ENCODE data around the gene TUBD1.
A peak's percentile ranks its signal among the peaks of the same experiment; 100 is the strongest.
"Not testable (repeated sequence)": the region's sequence is repeated elsewhere in the genome, so short reads cannot be mapped to it uniquely, and the experiment has no call there.

Gene TUBD1, protein sequence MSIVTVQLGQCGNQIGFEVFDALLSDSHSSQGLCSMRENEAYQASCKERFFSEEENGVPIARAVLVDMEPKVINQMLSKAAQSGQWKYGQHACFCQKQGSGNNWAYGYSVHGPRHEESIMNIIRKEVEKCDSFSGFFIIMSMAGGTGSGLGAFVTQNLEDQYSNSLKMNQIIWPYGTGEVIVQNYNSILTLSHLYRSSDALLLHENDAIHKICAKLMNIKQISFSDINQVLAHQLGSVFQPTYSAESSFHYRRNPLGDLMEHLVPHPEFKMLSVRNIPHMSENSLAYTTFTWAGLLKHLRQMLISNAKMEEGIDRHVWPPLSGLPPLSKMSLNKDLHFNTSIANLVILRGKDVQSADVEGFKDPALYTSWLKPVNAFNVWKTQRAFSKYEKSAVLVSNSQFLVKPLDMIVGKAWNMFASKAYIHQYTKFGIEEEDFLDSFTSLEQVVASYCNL

DNA sequence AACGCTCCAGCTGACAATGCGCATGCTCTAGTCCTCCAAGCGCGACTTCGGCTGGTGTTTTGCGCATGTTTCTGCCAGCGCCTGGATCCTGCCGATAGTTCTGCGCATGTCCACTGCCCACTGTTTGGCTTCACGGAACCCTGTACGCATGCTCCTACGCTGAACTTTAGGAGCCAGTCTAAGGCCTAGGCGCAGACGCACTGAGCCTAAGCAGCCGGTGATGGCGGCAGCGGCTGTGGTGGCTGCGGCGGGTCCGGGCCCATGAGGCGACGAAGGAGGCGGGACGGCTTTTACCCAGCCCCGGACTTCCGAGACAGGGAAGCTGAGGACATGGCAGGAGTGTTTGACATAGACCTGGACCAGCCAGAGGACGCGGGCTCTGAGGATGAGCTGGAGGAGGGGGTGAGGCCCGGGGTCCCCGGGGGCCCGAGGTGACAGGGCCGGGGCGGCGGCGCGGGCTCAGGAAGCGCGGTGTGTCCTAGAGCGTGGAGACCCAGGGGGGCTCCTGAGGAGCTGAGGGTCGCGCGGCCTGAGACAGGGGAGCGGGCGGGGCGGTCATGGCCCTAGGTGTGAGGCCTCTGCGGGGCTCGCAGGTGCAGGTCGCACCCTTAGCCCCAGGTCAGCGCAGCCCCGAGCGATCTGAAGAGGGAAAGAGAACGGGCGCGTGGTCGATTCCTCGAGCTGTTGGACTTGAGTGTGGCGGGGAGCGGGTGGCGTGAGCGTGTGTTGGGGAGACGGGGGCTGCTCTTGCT lies at the start of gene TUBD1, which contains the start of gene RPS6KB1:
Gene TUBD1, minus strand, starts transcription at position 20 of the 752 bp plus-strand sequence. CDS start 1,941 bp downstream, outside the sequence.
Gene RPS6KB1, plus strand, starts transcription at position 198 of the 752 bp plus-strand sequence. Its CDS starts 64 bp downstream, at position 262.
- DNase-seq (ENCODE audit: low read depth in 2 of 2) = peak; percentile 93 to 98

DNA sequence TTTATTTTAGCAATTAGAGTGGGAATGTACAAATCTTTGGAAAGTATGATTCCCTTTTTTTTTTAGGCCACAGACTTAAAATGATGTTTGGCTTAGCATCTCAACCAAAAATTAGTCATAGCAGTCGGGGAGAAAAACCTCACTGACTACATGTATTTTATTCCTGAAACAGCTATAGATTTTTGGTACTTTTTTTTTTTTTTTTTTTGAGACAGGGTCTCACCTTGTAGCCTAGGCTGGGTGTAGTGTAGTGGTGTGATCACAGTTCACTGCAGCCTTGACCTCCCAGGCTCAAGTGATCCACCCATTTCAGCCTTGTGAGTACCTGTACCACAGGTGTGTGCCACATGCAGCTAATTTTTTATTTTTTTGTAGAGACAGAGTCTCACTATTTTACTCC lies 48.4 kb upstream of the TUBD1 start:
- DNase-seq (ENCODE audit: low read depth in 2 of 2) = no peak

DNA sequence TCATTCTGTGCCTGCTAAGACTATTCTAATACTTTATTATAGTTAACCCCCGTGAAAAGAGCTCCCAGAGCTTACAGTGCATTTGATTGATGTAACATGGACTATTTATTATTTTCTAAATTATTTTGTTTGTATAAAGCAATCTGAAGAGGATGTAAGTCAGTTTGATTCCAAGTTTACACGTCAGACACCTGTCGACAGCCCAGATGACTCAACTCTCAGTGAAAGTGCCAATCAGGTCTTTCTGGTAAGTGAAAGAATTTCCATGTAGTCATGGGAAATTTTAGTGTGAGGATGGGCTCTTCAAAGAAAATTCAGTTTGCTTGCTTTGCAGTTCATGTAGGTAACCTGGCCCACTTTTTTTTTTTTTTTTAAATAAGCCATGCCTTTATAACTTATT lies 48.0 kb upstream of the TUBD1 start:
- DNase-seq (ENCODE audit: low read depth in 2 of 2) = not testable (repeated sequence)

DNA sequence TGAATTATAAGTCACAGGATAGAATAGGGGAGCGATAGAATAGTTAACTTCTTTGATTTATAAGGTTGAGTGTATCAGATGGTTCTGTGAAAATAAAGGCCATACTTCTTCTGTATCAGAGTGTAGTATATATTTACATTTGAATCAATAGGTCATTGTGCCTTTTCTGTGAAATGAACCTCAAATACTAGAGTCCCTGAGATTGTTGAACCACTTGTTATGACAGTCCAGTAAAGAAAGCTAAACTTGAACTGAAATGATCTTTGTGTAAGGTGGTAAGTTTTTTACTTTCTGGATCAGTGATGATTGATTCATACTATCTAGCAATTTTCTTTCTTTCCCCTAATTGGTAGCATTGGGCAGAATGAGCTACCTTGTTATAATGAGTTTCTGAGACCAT lies 40.6 kb upstream of the TUBD1 start:
- not testable (repeated sequence) for DNase-seq (ENCODE audit: low read depth in 2 of 2)

DNA sequence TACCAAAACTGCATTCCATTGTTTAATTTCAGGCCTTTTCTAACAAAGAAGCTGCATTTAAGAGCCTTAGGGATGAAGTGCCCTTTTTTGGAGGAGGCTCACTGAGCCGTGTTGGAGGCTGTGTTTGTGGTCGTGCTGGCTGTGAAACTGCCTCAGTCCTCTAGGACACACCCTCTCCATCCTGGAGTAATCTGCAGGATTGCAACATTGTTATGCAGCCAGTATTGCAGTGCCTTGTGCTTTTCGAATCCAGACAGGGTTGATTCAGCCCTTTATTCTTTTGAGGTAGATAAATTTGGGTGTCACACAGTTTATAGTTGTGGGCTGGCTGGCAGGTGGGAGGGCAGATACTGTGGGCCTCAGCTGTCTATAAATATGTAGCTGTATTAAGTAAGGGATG lies 38.0 kb upstream of the TUBD1 start:
- not testable (repeated sequence) for DNase-seq (ENCODE audit: low read depth in 2 of 2)

DNA sequence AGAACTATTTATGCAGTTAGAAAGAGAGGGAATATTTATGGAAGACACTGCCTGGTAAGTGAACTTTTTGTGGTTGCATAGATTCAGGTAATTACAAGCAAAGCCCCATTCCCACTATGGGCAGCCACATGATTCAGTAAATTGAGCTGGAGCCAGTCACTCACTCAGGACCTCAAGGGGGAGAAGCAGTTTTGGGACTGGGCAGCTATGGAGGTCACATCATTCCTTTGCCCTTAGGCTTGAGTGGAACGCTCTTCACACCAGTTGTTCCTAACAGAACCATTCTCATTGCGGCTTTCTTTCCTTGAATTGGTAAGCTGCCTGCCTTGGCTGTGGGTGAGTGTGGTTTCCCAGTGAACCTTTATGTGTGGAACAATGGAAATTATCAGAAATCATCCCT lies 37.4 kb upstream of the TUBD1 start:
- not testable (repeated sequence) for DNase-seq (ENCODE audit: low read depth in 2 of 2)

DNA sequence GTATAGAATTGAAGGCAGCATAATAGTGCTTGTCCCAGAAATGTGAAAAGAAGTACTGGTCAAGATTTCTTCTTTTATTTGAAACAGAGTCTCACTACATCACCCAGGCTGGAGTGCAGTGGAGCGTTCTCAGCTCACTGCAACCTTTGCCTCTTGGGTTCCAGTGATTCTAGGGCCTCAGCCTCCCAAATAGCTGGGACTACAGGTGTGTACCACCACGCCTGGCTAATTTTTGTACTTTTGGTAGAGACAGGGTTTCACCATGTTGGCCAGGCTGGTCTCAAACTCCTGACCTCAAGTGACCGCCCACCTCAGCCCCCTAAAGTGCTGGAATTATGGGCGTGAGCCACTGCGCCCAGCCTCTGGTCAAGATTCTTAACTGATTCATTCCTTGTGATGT lies 27.9 kb upstream of the TUBD1 start:
- DNase-seq (ENCODE audit: low read depth in 2 of 2) = not testable (repeated sequence)

DNA sequence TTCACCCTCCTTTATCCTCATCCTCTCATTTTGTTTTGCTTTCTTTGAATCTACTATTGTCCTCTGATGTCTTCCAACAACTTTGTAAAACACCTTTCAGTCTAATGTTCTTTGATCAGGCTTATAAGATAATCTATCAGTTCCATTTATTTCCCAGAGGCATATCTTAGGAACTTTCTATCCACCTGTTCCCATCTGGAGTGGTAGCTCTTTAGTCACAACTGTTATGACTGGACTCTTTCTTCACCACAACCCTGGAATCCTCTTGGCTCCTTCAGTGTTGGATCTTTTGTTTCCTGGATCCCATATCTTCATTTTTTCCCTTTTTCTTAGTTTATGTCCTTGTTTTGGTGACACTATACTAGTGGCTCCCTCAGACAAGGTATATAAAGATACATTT lies 23.7 kb upstream of the TUBD1 start:
- no peak for DNase-seq (ENCODE audit: low read depth in 2 of 2)

DNA sequence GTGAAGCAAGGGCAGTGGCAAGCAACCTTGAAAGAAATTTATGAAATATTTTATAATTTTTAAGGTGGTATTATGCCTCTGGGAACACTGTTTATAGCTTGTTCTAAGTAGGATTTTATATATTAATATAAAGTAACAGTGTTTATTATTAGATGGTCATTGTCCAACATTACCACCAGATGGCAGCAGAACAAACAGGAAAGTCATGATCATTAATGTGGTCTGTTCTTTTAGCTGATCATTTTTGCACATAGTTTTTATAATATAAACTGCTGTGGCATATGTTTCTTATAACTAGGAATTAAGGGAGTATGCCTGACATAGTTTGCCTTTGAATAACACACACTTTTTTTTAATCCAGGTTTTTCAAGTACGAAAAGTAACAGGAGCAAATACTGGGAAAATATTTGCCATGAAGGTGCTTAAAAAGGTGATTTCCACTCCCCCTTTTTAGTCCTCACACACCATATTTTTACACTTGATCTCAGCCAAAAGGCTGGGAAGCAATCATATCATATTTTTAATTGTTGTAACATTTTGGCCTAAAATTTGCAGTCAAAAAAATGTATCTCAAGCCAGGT lies 21.6 kb upstream of the TUBD1 start:
- DNase-seq (ENCODE audit: low read depth in 2 of 2) = no peak

DNA sequence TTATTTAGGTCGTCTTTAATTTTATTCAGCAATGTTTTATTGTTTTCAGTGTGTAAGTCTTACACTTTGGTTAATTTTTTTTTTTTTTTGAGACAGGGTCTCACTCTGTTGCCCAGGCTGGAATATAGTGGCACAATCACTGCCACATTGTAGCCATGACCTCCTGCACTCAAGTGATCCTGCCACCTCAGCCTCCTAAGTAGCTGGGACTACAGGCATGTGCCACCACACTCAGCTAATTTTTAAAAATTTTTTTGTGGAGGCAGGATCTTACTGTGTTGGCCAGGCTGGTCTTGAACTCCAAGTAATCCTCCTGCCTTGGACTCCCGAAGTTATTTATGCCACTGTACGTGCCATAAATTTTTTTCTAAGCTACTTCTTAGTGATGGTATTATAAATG lies 14.7 kb upstream of the TUBD1 start:
- DNase-seq (ENCODE audit: low read depth in 2 of 2) = no peak

DNA sequence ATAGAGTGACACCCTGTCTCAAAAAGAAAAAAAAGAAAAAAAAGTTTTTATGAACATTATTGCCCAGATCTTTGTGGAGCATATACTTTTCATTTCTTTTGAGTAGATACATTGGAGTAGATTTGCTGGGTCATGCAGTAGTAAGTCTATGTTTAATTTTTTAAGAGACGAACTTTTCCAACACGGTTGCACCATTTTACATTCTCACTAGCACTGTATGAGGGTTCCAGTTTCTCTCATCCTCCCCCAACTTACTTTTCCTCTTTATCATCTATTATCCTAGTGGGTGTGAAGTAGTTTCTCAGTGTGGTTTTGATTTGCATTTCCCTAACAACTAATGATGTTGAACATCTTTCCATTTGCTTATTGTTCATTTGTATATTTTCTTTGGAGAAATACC lies 10.7 kb upstream of the TUBD1 start:
- no peak for DNase-seq (ENCODE audit: low read depth in 2 of 2)

DNA sequence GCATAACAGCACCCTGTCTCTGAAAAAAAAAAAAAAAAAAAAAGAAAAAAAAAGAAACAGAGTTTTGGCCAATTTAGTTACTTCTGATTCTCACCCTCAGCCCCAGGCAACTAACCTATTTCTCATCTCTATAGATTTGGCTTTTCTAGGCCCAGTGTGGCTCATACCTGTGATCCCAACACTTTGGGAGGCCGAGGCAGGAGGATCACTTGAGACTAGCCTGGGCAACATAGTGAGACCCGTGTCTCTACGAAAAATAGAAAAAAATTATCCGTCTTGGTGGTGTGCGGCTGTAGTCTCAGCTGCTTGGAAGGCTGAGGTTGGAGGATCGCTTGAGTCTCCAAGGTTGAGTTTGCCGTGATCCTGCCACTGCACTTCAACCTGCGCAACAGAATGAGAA lies 8.9 kb upstream of the TUBD1 start:
- no peak for DNase-seq (ENCODE audit: low read depth in 2 of 2)

DNA sequence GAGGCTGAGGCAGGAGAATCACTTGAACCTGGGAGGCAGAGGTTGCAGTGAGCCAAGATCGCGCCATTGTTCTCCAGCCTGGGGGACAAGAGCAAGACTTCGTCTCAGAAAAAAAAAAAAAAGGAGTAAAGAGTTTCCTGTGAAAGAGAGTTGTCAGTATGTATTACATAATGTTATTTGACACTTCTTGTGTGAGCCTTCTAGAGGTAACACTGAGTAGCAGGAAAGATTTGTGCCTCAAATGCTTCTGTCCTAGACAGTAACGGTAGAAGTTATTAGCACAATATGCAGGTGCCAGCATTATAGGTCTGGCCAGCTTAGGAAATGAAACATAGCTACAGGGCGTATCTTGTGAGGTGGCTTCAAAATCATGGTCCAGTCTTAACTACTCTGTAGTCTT lies 6.4 kb upstream of the TUBD1 start:
- no peak for DNase-seq (ENCODE audit: low read depth in 2 of 2)

DNA sequence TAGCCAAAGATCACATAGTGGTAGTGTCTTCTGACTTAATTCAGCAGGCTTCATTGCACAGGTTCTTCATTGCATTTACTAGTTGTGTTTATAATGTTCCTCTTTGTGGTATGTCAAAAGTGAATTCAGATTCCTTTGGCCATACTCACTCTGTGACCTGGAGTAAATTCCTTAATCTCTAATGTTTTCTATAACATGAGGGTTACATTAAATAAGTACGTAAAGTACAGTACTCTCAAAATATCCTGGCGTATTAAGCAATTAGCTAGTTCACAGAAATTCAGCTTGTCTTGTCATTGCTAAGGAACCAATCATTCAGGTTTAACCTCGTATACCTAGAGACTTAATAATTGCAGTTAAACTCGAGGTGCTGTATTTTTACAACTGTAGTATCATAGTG lies 4.3 kb upstream of the TUBD1 start:
- DNase-seq (ENCODE audit: low read depth in 2 of 2) = no peak

DNA sequence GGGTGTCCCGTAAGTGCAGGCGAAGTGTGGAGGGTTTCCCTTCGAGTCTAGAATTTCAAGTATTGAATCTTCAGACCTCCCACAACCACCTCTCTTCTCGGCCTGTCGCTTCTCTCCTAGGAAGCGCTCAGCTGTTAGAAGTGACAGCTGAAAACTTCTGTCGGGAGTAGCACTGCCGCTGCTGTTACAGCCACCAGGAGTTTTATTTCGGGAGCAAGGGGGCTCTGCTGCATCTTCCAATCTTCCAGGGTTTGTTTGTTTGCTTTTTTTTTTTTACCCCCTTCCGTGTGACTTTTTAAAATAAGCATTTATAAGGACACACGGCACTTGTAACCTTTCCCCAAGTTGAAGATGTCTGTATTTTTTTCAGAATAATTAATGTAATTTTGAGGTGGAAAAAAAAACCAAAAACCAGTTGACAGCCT lies 945 bp upstream of the TUBD1 start:
- DNase-seq (ENCODE audit: low read depth in 2 of 2) = no peak

DNA sequence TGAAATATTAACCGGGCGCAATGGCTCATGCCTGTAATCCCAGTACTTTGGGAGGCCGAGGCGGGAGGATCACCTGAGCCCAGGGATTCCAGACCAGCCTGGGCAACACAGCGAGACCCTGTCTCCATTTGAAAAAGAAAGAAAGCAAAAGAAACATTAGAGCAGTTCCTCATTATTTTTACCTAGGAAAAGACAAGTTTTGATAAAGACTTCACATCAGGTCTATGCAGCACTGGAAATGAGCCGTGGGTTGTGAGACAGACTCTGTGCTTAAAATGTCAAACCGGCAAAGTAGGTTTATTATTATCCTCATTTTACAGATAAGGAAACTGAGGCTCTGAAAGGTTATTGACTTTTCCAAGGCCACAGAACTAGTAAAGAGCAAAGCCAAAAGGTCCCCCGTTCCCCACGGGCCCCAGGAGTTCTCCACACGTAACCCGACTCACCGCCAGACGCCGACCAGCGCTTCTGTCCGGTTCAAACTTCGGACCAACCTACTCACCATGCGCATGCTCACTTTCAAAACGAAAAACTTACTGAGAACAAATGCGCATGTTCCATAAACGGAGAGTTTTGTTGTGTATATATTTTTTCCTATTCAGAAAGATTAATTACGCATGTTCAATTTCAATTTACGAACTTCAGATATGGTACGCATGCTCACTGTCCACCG lies 356 bp downstream of the TUBD1 start:
- DNase-seq (ENCODE audit: low read depth in 2 of 2) = no peak

DNA sequence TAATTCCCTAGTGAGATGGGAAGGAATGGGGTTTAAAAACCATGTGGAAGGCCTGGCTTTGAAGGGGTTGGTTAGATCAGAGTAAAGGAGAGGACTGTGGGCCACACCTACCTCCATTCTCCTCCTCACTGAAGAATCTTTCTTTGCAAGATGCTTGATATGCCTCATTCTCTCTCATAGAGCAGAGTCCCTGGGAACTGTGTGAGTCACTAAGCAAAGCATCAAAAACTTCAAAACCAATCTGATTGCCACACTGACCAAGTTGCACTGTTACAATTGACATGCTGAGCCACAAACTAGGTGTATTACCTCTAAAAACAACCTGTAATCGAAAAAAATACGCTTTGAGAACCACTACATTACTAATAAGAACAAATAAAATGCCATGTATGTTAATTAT lies 2.0 kb downstream of the TUBD1 start:
- DNase-seq (ENCODE audit: low read depth in 2 of 2) = no peak

DNA sequence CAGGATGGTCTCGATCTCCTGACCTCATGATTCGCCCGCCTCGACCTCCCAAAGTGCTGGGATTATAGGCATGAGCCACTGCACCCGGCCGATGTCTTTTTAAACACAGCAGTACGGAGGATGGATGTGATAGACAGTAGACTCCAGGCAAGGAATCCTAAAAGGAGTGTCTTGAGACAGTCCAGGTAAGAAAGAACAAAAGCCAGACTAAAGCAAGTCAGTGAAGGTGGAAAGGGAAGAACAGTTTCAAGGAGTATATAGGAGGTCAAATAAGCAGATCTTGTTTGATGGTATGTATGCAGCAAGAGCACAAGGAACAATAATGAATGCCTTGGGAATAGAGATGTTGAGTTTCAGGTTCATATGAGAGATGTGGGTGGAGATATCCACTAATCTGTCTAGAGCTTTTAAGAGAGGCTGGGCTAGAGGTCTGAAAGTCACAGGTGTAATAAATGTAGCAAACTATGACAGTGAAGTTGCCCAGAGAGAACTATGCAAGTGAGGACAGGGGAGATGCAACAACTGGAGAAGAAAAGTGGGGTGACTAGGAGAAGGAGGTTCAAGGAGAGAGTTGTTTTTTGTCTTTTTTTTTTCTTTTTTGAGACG lies 4.5 kb downstream of the TUBD1 start:
- DNase-seq (ENCODE audit: low read depth in 2 of 2) = no peak

DNA sequence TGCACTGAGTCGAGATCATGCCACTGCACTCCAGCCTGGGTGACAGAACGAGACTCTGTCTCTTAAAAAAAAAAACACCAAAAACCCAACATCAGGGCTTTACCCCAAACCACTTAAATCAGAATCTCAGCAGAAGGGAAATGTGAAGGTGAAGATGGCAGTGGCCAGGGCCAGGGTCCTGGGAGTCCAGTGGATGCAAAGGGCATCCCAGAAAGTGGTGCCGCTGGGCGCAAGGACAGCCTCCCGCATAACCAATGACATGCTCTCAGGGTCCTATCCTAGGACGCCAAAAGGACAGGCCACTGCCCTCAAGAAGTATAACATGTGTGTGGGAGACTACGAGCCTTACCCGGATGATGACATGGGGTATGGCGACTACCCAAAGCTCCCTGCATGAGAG lies 7.9 kb downstream of the TUBD1 start:
- no peak for DNase-seq (ENCODE audit: low read depth in 2 of 2)

DNA sequence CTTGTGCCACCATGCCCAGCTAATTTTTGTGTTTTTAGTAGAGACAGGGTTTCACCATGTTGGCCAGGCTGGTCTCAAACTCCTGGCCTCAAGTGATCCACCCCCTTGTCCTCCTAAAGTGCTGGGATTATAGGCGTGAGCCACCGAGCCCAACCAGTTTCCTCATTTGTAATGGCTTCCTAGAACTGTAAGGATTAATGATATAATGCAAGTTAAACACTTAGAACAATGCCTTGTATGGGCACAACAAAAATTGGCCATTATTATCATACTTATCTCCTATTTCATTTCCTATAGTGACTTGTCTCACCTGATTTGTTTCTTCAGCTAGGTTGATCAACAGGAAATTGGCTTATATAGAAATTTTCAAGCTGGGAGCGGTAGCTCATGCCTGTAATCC lies 14.1 kb downstream of the TUBD1 start:
- DNase-seq (ENCODE audit: low read depth in 2 of 2) = no peak

DNA sequence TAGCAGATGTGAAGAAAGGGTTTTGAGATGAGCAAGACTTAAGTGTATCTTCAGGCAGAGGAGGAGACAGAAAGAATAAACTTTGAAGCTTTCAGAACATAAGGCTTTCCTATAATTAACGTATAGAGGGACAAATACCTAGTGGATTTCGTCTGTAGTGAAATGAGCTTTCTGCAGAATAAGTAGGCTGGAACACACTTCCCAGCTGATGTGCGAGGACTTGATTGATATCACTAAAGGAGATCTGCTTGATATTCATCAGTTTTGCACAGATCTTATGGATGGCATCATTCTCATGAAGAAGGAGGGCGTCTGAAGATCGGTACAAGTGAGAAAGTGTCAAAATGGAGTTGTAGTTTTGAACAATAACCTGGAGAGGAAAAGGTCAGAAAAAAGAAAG lies 14.8 kb downstream of the TUBD1 start:
- no peak for DNase-seq (ENCODE audit: low read depth in 2 of 2)

DNA sequence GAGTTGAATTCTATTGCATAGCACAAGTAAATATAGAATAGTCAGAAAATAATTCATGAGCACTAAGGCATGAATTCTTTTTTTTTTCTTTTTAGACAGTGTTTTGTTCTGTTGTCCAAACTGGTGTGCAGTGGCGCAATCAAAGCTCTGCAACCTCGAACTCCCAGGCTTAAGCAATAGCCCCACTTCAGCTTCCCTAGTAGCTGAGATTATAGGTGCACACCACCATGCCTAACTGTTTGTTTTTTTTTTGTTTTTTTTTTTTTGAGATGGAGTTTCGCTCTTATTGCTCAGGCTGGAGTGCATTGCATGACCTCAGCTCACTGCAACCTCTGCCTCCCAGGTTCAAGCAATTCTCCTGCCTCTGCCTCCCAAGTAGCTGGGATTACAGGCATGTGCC lies 16.6 kb downstream of the TUBD1 start:
- DNase-seq (ENCODE audit: low read depth in 2 of 2) = no peak

All from activated CD8-positive, alpha-beta memory T cell treated with anti-CD3 and anti-CD28 coated beads for 4 hours (primary cell).